GM23338 (cell line): ENCODE results near the gene HTR1B. TPM values are rescaled to one million over a fixed set of nuclear protein-coding genes. Genes with fewer than 3 reads are reported as not detected.

Source experiments
- ATAC-seq: fragments of 200-7000 bp; cut with Tn5 transposase; 3 replicates; pipeline ENCODE4 v1.9.1; 2020
- DNase-seq: peaks from one replicate; pipeline ENCODE4 v3.0.0-alpha.2; 2015; ENCODE audit warnings: low spot score
- H2AFZ ChIP-seq: fragments of 200-600 bp; sonication (generic); 2 replicates; pipeline ENCODE4 v1.8.0; 2016; ENCODE audit warnings: antibody characterized with exemption, mild to moderate bottlenecking, moderate library complexity
- H3F3A ChIP-seq: fragments of 200-600 bp; sonication (generic); replicated peaks from 2 replicates; pipeline ENCODE4 v1.8.0; 2017; ENCODE audit warnings: antibody characterized with exemption, mixed run types, low read depth
- H3K27ac ChIP-seq: fragments of 200-600 bp; sonication (generic); 2 replicates; pipeline ENCODE4 v1.6.1; 2016; ENCODE audit warnings: low read depth
- H3K27me3 ChIP-seq: fragments of 200-600 bp; sonication (generic); 2 replicates; pipeline ENCODE4 v1.8.0; 2016; ENCODE audit warnings: mild to moderate bottlenecking, mixed run types, moderate library complexity; ENCODE audit not compliant: insufficient read depth
- H3K36me3 ChIP-seq: fragments of 200-600 bp; sonication (generic); 2 replicates; pipeline ENCODE4 v1.8.0; 2016; ENCODE audit warnings: mild to moderate bottlenecking; ENCODE audit not compliant: insufficient read depth
- H3K4me1 ChIP-seq: fragments of 200-600 bp; sonication (generic); 2 replicates; pipeline ENCODE4 v1.8.0; 2016; ENCODE audit warnings: mild to moderate bottlenecking, moderate library complexity; ENCODE audit not compliant: insufficient read depth
- H3K4me2 ChIP-seq: fragments of 200-600 bp; sonication (generic); 2 replicates; pipeline ENCODE4 v1.7.1; 2017; ENCODE audit warnings: mixed run types
- H3K4me3 ChIP-seq: fragments of 200-600 bp; sonication (generic); 2 replicates; pipeline ENCODE4 v1.6.1; 2016; ENCODE audit warnings: mixed run types
- H3K79me2 ChIP-seq: fragments of 200-600 bp; sonication (generic); replicated peaks from 2 replicates; pipeline ENCODE4 v1.8.0; 2017; ENCODE audit warnings: mild to moderate bottlenecking; ENCODE audit not compliant: insufficient read depth
- H3K9me2 ChIP-seq: fragments of 200-600 bp; sonication (generic); 2 replicates; pipeline ENCODE4 v1.8.0; 2017; ENCODE audit not compliant: insufficient read depth
- H4K20me1 ChIP-seq: fragments of 200-600 bp; sonication (generic); replicated peaks from 2 replicates; pipeline ENCODE4 v1.8.0; 2017; ENCODE audit warnings: mild to moderate bottlenecking; ENCODE audit not compliant: insufficient read depth
- H3K27ac Mint-ChIP-seq: 2 replicates; pipeline ENCODE4 v1.8.0; 2020; ENCODE audit warnings: inconsistent platforms, mild to moderate bottlenecking, moderate library complexity, mixed read lengths
- H3K27me3 Mint-ChIP-seq: 3 replicates; pipeline ENCODE4 v1.8.0; 2022; ENCODE audit warnings: low read depth, mild to moderate bottlenecking, moderate library complexity, mixed read lengths, inconsistent platforms; ENCODE audit not compliant: insufficient read depth, poor library complexity
- H3K36me3 Mint-ChIP-seq: 3 replicates; pipeline ENCODE4 v1.8.0; 2021; ENCODE audit warnings: low read depth, mild to moderate bottlenecking, inconsistent platforms, moderate library complexity, mixed read lengths
- H3K4me1 Mint-ChIP-seq: 3 replicates; pipeline ENCODE4 v1.8.0; 2020; ENCODE audit warnings: mild to moderate bottlenecking, inconsistent platforms, mixed read lengths
- H3K4me3 Mint-ChIP-seq: 3 replicates; pipeline ENCODE4 v1.8.0; 2021; ENCODE audit warnings: moderate library complexity, mild to moderate bottlenecking, inconsistent platforms, mixed read lengths
- H3K9me3 Mint-ChIP-seq: 3 replicates; pipeline ENCODE4 v1.8.0; 2020; ENCODE audit warnings: moderate library complexity, mild to moderate bottlenecking, inconsistent platforms, mixed read lengths
- CREB1 ChIP-seq: fragments of 250-450 bp; sonication (Bioruptor Pico); IDR thresholded peaks from 2 replicates; pipeline ENCODE4 v1.5.0; 2020; ENCODE audit warnings: low read depth, mild to moderate bottlenecking, moderate library complexity
- EZH2 ChIP-seq: fragments of 200-600 bp; sonication (generic); IDR thresholded peaks from one replicate; pipeline ENCODE4 v1.8.0; 2017; ENCODE audit warnings: antibody characterized with exemption, mild to moderate bottlenecking, low read depth; ENCODE audit not compliant: unreplicated experiment
- EZH2phosphoT487 ChIP-seq: fragments of 200-600 bp; sonication (generic); IDR thresholded peaks from one replicate; pipeline ENCODE4 v1.8.1; 2018; ENCODE audit warnings: antibody characterized with exemption; ENCODE audit not compliant: unreplicated experiment
- JUNB ChIP-seq: IDR thresholded peaks from one replicate; pipeline ENCODE4 v1.6.1; 2016; ENCODE audit warnings: antibody characterized with exemption; ENCODE audit not compliant: unreplicated experiment
- NANOG ChIP-seq: IDR thresholded peaks from 2 replicates; pipeline ENCODE4 v1.6.1; 2016; ENCODE audit warnings: antibody characterized with exemption, borderline replicate concordance
- POLR2AphosphoS5 ChIP-seq: IDR thresholded peaks from 2 replicates; pipeline ENCODE4 v1.6.1; 2016; ENCODE audit warnings: antibody characterized with exemption, low read depth
- STAT1 ChIP-seq: IDR thresholded peaks from one replicate; pipeline ENCODE4 v1.6.1; 2016; ENCODE audit warnings: antibody characterized with exemption; ENCODE audit not compliant: unreplicated experiment
- ZNF114 ChIP-seq: fragments of 250-450 bp; sonication (Bioruptor Pico); IDR thresholded peaks from 2 replicates; pipeline ENCODE4 v1.5.0; 2020; ENCODE audit warnings: mild to moderate bottlenecking, moderate library complexity
- ZNF331 ChIP-seq: fragments of 250-450 bp; sonication (Bioruptor Pico); IDR thresholded peaks from 2 replicates; pipeline ENCODE4 v1.5.0; 2020; ENCODE audit warnings: low read depth, mild to moderate bottlenecking, moderate library complexity
- polyA plus RNA-seq: library from polyadenylated mRNA; unstranded; fragments of >200 nt; fragmentation: Nextera tagmentation; extraction: Ambion mirVana; gene quantifications from 2 replicates; pipeline ENCODE4 v1.2.1, GENCODE V29; 2016
- total RNA-seq: library from RNA; depleted of rRNA; stranded (reverse); fragments of >200 nt; shearing (Covaris generic); gene quantifications from 2 replicates; pipeline ENCODE4 v1.2.3, GENCODE V29; 2014
- TF ChIP-seq, protein P1 (sequence below): IDR thresholded peaks from one replicate; pipeline ENCODE4 v1.6.1; 2018; ENCODE audit warnings: antibody characterized with exemption; ENCODE audit not compliant: unreplicated experiment
- TF ChIP-seq, protein P2 (sequence below), 2 experiments: fragments of 200-600 bp in 1 of 2; sonication (generic) in 1 of 2; conservative IDR thresholded peaks; 2 replicates each; pipeline versions ENCODE4 v1.5.1 to v1.6.1; 2016 to 2017; ENCODE audit warnings: antibody characterized with exemption in 2 of 2, low read depth in 2 of 2, mild to moderate bottlenecking in 2 of 2, moderate library complexity in 1 of 2
- TF ChIP-seq, protein P3 (sequence below): IDR thresholded peaks from 2 replicates; pipeline ENCODE4 v1.6.1; 2016; ENCODE audit warnings: antibody characterized with exemption
- TF ChIP-seq, protein P4 (sequence below): fragments of 250-450 bp; sonication (Bioruptor Pico); IDR thresholded peaks from 2 replicates; pipeline ENCODE4 v1.5.0; 2020; ENCODE audit warnings: mild to moderate bottlenecking, moderate library complexity

HTR1B gene
- total and polyA plus RNA-seq, 2 experiments from 2014 or later: 0.19 to 0.21 TPM

DNA sequence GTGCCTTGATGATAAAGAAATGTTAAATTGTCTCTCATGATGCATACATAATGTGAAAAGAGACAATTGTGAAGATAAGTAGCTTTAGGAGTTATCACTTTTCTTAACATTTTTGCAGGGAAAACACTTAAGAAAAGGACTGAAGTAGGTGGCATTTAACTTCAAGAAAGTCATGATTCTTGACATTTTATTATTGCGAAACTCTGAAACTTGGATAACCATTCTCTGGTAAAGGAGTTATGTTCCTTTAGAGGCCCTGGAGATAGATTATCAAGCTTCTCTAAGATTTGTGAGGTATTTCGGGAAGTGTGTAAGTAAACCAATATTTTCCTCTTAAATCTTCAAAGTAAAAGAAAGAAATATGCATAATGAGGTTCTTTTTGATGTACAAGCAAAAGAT, 38.5 kb downstream of the HTR1B start:
- Histone ChIP-seq H4K20me1 (no peaks in the 10 kb centered on the region), H3K27ac (no peak overlapping the region), H3K4me2 (no peak overlapping the region), H2AFZ (no peak overlapping the region), H3K9me2 (no peaks in the 10 kb centered on the region), H3K4me3 (no peak overlapping the region), H3K36me3 (no peaks in the 10 kb centered on the region), H3K79me2 (no peaks in the 10 kb centered on the region), H3F3A (no peaks in the 10 kb centered on the region), H3K4me1 (no peaks in the 10 kb centered on the region), H3K27me3 (no peaks in the 10 kb centered on the region)
- no peak overlapping the region for H3K4me3 Mint-ChIP-seq
- TF ChIP-seq CREB1: no peak
- TF ChIP-seq, protein P1, sequence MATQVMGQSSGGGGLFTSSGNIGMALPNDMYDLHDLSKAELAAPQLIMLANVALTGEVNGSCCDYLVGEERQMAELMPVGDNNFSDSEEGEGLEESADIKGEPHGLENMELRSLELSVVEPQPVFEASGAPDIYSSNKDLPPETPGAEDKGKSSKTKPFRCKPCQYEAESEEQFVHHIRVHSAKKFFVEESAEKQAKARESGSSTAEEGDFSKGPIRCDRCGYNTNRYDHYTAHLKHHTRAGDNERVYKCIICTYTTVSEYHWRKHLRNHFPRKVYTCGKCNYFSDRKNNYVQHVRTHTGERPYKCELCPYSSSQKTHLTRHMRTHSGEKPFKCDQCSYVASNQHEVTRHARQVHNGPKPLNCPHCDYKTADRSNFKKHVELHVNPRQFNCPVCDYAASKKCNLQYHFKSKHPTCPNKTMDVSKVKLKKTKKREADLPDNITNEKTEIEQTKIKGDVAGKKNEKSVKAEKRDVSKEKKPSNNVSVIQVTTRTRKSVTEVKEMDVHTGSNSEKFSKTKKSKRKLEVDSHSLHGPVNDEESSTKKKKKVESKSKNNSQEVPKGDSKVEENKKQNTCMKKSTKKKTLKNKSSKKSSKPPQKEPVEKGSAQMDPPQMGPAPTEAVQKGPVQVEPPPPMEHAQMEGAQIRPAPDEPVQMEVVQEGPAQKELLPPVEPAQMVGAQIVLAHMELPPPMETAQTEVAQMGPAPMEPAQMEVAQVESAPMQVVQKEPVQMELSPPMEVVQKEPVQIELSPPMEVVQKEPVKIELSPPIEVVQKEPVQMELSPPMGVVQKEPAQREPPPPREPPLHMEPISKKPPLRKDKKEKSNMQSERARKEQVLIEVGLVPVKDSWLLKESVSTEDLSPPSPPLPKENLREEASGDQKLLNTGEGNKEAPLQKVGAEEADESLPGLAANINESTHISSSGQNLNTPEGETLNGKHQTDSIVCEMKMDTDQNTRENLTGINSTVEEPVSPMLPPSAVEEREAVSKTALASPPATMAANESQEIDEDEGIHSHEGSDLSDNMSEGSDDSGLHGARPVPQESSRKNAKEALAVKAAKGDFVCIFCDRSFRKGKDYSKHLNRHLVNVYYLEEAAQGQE: no peak
- no peak for TF ChIP-seq ZNF331
- TF ChIP-seq, protein P2, sequence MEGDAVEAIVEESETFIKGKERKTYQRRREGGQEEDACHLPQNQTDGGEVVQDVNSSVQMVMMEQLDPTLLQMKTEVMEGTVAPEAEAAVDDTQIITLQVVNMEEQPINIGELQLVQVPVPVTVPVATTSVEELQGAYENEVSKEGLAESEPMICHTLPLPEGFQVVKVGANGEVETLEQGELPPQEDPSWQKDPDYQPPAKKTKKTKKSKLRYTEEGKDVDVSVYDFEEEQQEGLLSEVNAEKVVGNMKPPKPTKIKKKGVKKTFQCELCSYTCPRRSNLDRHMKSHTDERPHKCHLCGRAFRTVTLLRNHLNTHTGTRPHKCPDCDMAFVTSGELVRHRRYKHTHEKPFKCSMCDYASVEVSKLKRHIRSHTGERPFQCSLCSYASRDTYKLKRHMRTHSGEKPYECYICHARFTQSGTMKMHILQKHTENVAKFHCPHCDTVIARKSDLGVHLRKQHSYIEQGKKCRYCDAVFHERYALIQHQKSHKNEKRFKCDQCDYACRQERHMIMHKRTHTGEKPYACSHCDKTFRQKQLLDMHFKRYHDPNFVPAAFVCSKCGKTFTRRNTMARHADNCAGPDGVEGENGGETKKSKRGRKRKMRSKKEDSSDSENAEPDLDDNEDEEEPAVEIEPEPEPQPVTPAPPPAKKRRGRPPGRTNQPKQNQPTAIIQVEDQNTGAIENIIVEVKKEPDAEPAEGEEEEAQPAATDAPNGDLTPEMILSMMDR (conservative IDR thresholded peaks at IDR 0.05; ENCODE audit: low read depth in 2 of 2): no peak
- TF ChIP-seq JUNB: no peak
- TF ChIP-seq, protein P3, sequence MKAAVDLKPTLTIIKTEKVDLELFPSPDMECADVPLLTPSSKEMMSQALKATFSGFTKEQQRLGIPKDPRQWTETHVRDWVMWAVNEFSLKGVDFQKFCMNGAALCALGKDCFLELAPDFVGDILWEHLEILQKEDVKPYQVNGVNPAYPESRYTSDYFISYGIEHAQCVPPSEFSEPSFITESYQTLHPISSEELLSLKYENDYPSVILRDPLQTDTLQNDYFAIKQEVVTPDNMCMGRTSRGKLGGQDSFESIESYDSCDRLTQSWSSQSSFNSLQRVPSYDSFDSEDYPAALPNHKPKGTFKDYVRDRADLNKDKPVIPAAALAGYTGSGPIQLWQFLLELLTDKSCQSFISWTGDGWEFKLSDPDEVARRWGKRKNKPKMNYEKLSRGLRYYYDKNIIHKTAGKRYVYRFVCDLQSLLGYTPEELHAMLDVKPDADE: no peak
- no peak for TF ChIP-seq EZH2phosphoT487
- no peak for TF ChIP-seq ZNF114 (CRISPR knock-in tag)
- TF ChIP-seq POLR2AphosphoS5: no peak
- no peak for TF ChIP-seq EZH2
- no peak for TF ChIP-seq NANOG
- TF ChIP-seq STAT1: no peak
- TF ChIP-seq, protein P4, sequence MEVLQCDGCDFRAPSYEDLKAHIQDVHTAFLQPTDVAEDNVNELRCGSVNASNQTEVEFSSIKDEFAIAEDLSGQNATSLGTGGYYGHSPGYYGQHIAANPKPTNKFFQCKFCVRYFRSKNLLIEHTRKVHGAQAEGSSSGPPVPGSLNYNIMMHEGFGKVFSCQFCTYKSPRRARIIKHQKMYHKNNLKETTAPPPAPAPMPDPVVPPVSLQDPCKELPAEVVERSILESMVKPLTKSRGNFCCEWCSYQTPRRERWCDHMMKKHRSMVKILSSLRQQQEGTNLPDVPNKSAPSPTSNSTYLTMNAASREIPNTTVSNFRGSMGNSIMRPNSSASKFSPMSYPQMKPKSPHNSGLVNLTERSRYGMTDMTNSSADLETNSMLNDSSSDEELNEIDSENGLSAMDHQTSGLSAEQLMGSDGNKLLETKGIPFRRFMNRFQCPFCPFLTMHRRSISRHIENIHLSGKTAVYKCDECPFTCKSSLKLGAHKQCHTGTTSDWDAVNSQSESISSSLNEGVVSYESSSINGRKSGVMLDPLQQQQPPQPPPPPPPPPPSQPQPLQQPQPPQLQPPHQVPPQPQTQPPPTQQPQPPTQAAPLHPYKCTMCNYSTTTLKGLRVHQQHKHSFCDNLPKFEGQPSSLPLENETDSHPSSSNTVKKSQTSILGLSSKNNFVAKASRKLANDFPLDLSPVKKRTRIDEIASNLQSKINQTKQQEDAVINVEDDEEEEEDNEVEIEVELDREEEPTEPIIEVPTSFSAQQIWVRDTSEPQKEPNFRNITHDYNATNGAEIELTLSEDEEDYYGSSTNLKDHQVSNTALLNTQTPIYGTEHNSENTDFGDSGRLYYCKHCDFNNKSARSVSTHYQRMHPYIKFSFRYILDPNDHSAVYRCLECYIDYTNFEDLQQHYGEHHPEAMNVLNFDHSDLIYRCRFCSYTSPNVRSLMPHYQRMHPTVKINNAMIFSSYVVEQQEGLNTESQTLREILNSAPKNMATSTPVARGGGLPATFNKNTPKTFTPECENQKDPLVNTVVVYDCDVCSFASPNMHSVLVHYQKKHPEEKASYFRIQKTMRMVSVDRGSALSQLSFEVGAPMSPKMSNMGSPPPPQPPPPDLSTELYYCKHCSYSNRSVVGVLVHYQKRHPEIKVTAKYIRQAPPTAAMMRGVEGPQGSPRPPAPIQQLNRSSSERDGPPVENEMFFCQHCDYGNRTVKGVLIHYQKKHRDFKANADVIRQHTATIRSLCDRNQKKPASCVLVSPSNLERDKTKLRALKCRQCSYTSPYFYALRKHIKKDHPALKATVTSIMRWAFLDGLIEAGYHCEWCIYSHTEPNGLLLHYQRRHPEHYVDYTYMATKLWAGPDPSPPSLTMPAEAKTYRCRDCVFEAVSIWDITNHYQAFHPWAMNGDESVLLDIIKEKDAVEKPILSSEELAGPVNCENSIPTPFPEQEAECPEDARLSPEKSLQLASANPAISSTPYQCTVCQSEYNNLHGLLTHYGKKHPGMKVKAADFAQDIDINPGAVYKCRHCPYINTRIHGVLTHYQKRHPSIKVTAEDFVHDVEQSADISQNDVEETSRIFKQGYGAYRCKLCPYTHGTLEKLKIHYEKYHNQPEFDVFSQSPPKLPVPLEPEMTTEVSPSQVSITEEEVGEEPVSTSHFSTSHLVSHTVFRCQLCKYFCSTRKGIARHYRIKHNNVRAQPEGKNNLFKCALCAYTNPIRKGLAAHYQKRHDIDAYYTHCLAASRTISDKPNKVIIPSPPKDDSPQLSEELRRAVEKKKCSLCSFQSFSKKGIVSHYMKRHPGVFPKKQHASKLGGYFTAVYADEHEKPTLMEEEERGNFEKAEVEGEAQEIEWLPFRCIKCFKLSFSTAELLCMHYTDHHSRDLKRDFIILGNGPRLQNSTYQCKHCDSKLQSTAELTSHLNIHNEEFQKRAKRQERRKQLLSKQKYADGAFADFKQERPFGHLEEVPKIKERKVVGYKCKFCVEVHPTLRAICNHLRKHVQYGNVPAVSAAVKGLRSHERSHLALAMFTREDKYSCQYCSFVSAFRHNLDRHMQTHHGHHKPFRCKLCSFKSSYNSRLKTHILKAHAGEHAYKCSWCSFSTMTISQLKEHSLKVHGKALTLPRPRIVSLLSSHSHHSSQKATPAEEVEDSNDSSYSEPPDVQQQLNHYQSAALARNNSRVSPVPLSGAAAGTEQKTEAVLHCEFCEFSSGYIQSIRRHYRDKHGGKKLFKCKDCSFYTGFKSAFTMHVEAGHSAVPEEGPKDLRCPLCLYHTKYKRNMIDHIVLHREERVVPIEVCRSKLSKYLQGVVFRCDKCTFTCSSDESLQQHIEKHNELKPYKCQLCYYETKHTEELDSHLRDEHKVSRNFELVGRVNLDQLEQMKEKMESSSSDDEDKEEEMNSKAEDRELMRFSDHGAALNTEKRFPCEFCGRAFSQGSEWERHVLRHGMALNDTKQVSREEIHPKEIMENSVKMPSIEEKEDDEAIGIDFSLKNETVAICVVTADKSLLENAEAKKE (CRISPR knock-in tag): no peak
- DNase-seq (no peak), ATAC-seq (no peak)
- peaks cover 2% of the 10 kb centered on the region; the same call in 2 of the 3 replicates for H3K4me1 Mint-ChIP-seq
- H3K36me3 Mint-ChIP-seq: no peaks in the 10 kb centered on the region
- no peaks in the 10 kb centered on the region for H3K9me3 Mint-ChIP-seq
- H3K27ac Mint-ChIP-seq: no peak overlapping the region
- no peaks in the 10 kb centered on the region for H3K27me3 Mint-ChIP-seq
